Endothelial cell of umbilical vein (primary cell): ENCODE data around the gene XRCC4.

Experiments used
- CTCF ChIP-seq, 2 donors: IDR thresholded peaks; 1 replicate in 1 of 2; 2 replicates in 1 of 2; pipeline ENCODE4 v1.5.1; 2011; ENCODE audit warnings: low read length in 2 of 2, mild to moderate bottlenecking in 2 of 2, moderate library complexity in 2 of 2, control low read depth in 1 of 2, inconsistent platforms in 1 of 2, low read depth in 1 of 2; ENCODE audit not compliant: insufficient read depth in 1 of 2; ENCODE audit errors: extremely low read depth in 1 of 2
- FOS ChIP-seq: IDR thresholded peaks from 2 replicates; pipeline ENCODE4 v1.6.1; 2011; ENCODE audit warnings: mild to moderate bottlenecking, low read length, moderate library complexity, borderline replicate concordance; ENCODE audit not compliant: insufficient read depth
- MYC ChIP-seq: IDR thresholded peaks from one replicate; pipeline ENCODE4 v1.6.1; 2011; ENCODE audit warnings: mild to moderate bottlenecking, low read depth, low read length

DNA sequence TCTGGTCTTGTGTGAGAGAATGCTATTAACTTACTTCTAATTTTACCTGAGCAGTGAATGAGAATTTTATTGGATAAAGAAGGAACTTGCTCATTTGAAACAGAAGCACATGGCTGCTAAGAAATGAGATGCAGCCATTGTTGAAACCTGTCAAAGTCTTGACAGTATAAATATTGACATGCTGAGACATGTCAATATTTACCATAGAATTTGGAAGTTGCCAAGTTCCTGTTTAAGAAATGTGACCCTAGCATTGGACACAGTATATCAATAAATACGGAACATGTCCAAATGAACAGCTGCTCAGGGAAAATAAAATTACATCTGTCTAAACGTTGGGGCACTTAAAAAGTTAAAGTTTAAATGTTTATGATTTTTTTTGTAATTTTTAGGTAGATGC is 7.8 kb downstream of the XRCC4 start:
- TF ChIP-seq CTCF (IDR thresholded peaks at IDR 0.05; ENCODE audit: extremely low read depth in 1 of 2, insufficient read depth in 1 of 2, low read depth in 1 of 2, low read length in 2 of 2): no peak
- TF ChIP-seq MYC: no peak
- TF ChIP-seq FOS: no peak
